Measurements from ENCODE around the gene SHD. TPM values are rescaled to one million over a fixed set of nuclear protein-coding genes. Genes with fewer than 3 reads are reported as not detected.
"Not testable (repeated sequence)": the region's sequence is repeated elsewhere in the genome, so short reads cannot be mapped to it uniquely, and the experiment has no call there.

Gene SHD
- total RNA-seq, 1 donor from 2014 or later: not detected

DNA sequence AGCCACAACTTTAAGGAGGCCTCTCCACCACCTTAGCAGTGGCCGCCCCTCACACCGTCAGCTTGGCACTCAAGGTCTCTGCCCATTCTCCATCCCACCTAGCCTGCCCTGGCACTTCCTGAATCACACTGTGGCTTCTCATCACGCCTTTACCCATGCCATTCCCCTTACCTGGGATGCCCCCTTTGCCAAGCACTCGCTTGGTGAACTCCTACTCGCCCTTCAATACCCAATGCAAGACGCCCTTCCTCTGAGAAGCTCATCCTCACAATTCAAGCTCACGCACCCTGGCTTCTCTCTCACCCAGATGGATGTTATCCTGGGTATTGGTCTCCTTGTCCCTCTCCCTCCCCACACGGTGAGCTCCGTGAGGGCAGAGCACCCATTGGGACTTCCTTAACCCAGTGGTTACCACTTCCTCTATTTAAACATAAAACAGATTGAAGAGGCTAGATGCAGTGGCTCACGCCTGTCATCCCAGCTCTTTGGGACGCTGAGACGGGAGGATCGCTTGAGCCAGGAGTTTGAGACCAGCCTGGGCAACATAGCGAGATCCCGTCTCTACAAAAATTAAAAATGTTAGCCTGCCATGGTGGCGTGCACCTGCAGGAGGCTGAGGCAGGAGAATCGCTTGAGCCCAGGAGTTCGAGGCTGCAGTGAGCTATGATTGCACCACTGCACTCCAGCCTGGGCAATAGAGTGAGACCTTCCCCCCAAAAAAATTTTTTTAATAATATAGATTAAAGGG lies 12.6 kb upstream of the SHD start:
- no peak for DNase-seq (ENCODE audit: extremely low read depth, low read depth, low spot score)

DNA sequence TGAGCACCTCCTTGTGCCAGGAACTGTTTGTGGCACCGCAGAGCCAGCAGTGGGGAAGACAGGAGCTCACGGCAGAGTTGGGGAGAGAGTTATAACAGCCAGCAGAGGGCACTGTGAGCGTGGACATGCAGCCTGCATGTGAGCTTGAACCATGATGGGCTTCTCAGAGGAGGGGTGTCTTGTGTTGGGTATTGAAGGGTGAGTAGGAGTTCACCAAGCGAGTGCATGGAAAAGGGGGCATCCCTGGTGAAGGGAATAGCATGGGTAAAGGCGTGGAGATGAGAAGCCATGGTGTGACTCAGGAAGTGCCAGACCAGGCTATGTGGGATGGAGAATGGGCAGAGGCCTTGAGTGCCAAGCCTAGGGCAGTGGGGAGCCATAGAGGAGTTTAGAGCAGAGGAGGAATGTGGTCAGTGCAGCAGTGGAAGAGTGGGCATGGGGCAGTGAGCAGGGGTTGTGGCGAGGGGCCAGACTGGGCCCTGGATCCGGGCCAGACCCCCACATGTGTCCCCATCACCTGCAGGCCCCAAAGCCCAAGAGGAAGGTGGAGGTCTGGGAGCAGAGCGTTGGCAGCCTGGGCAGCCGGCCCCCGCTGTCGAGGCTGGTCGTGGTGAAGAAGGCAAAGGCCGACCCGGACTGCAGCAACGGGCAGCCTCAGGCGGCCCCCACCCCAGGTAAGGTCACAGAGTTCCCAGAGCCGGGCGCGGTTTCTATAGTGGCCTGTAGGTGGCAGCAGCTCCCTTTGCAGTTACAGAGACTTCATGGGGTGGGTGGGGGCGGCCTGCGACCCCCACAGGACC lies 11.8 kb upstream of the SHD start:
- DNase-seq (ENCODE audit: extremely low read depth, low read depth, low spot score): no peak

GRCh38 chr19:4267901-4268815 lies 10.9 kb upstream of the SHD start:
- DNase-seq (ENCODE audit: extremely low read depth, low read depth, low spot score): no peak

GRCh38 chr19:4268816-4269430 lies 10.1 kb upstream of the SHD start:
- DNase-seq (ENCODE audit: extremely low read depth, low read depth, low spot score): no peak

DNA sequence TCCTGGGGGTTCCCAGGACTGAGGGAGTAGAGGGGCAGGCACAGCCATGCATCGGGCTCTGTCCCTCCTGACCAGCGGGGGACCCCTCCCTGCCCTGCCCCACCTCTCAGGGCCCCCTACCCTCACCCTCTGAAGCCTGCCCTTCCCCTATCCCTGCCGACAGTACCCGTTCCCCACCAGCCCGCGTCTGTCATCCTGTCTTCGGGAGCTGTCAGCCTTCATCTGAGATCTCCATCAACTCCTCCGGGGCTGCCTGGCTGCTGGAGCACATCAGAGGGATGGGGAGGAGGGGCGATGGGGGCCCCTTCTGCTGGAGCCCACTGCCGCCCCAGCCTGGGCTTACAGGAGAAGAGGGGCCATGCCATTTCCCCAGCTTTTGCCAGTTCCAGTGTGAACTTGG lies 6.2 kb upstream of the SHD start:
- no peak for DNase-seq (ENCODE audit: extremely low read depth, low read depth, low spot score)

GRCh38 chr19:4274321-4274686 lies 4.8 kb upstream of the SHD start:
- DNase-seq (ENCODE audit: extremely low read depth, low read depth, low spot score): not testable (repeated sequence)

DNA sequence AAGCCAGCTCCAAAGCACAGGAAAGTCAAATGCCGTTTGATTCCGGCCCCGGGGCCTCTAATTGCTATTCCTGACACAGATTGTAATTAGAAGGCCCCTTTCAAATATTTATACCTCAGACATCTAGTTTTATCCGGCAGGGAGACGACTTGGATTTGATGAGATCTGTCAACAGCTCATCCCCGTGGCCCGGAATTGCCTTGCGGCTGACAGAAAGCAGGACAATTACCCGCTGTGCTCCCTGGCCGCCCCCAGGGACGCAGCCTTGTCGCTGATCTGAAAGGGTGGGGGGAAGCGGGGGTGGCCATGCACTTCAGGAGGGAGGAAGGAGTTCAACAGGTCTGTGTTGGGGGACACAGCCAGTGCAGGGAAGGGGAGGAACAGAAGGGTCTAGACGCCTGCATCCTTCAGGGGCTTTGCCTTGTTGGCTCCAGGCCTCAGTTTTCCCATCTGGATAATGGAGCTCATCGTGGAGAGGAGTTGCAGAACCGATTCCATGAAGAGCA lies 1.8 kb upstream of the SHD start:
- no peak for DNase-seq (ENCODE audit: extremely low read depth, low read depth, low spot score)

- no peak for DNase-seq (ENCODE audit: extremely low read depth, low read depth, low spot score)
These were observed 1.1 kb upstream of the SHD start for GRCh38 chr19:4278010-4278409.

DNA sequence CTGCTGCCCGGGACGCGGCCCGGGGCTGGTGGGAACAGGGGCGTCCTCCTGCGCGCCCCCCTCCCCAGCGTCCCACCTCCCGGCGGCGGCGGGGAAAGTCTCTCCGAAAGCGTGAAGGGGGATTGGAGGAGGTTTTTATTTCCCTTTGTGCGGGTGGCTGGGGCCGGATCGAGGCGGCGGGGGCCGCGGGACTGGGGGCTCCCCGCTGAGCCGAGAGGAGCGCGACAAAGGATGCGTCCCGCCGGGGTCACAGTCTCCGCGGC lies 132 bp downstream of the SHD start:
- no peak for DNase-seq (ENCODE audit: extremely low read depth, low read depth, low spot score)

DNA sequence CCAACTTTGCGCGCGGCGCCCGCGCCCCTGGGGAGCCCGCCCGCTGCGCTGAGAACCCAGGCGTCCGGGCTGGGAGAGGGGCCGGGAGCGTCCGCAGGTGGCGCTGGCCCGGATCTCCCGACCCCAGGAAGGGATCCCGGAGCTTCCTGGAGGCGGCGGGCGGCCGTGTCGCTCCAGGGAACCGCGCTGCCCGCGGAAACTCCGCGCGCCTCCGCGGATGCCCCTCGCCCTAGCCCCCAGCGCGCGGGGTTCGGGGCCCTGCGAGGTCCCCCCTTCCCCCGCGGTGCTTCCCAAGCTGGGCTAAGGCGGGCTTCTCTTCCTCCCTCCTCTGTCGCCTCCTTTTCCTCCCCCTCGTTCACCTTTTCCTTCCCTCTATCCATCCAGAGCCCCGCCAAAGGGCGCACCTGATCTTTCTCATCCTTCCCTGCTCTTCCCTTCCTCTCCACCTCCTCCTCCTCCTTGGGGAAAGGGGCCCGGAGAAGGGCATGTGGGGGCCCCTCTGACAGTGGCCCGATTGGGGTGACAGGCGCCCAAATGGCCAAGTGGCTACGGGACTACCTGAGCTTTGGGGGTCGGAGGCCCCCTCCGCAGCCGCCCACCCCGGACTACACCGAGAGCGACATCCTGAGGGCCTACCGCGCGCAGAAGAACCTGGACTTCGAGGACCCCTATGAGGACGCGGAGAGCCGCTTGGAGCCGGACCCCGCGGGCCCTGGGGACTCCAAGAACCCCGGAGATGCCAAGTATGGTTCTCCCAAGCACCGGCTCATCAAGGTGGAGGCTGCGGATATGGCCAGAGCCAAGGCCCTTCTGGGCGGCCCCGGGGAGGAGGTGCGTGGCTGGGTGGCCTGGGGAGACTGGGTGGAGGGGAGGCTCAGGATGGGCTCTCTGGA lies 710 bp downstream of the SHD start:
- DNase-seq (ENCODE audit: extremely low read depth, low read depth, low spot score): no peak

DNA sequence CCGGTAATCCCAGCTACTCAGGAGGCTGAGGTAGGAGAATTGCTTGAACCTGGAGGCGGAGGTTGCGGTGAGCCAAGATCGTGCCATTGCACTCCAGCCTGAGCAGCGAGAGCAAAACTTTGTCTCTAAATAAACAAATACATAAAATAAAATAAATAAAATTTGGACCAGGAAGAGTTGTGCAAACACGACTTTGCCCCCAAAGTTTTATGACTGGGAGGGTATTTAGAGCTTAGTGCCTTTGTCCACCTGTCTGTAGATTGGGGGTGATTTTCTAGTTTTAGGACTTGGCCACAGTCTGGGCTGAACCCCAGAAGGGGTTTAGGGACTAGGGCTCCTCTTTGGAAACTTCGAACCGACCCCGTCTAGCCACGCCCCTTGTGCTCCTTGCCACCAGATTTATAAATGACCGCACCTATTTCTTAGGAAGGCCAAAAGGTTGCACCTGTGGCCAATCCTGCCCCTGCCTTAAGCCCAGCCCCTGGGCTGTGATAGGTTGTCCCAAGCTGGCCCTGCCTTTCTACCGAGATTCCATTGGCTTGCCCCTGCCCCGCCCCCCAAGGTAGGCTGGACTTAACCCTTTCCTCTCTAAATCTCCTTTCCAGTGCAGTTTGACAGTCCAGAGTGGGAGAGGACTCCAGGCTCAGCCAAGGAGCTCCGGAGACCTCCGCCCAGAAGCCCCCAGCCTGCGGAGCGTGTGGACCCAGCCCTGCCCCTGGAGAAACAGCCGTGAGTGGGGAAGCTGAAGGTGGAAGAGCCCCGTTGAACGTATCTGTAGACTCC lies 5.3 kb downstream of the SHD start:
- no peak for DNase-seq (ENCODE audit: extremely low read depth, low read depth, low spot score)

- no peak for DNase-seq (ENCODE audit: extremely low read depth, low read depth, low spot score)
These were observed 5.9 kb downstream of the SHD start for GRCh38 chr19:4284974-4285373.

DNA sequence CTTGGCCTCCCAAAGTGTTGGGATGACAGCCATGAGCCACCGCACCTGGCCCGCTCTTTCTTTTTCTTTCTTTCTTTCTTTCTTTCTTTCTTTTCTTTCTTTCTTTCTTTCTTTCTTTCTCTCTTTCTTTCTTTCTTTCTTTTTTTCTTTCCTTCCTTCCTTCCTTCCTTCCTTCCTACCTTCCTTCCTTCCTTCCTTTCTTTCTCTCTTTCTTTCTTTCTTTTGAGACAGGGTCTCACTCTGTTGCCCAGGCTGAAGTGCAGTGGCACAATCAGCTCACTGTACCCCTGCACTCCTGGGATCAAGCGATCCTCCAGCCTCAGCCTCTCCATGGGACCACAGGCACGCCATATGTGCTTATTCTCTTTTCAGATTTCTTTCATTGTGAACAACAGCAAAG lies 7.1 kb downstream of the SHD start:
- not testable (repeated sequence) for DNase-seq (ENCODE audit: extremely low read depth, low read depth, low spot score)

DNA sequence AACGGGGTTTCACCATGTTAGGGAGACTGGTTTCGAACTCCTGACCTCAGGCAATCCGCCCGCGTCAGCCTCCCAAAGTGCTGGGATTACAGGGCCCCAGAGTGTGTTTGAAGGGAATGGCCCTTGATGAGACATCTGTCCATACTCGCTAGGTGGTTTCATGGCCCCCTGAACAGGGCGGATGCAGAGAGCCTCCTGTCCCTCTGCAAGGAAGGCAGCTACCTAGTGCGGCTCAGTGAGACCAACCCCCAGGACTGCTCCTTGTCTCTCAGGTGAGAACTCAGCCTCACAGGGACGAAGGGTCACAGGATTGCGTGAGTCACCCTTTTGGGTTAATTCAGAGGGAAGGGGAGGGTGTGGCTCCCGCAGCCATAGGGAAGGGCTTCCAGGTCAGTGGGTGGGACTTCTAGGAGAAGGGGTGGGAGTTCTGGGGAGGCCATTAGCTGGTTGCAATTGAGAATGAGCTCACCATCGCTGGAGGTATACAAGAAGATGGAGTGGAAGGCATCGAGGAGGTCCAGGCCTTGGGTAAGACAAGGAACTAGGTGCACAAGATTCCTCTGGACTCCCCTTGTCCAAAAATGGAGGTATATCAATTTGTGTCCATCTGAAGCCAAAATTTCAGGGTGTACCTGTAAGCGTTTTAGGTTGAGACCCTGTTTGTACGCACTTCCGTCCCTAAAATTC lies 9.2 kb downstream of the SHD start:
- no peak for DNase-seq (ENCODE audit: extremely low read depth, low read depth, low spot score)

DNA sequence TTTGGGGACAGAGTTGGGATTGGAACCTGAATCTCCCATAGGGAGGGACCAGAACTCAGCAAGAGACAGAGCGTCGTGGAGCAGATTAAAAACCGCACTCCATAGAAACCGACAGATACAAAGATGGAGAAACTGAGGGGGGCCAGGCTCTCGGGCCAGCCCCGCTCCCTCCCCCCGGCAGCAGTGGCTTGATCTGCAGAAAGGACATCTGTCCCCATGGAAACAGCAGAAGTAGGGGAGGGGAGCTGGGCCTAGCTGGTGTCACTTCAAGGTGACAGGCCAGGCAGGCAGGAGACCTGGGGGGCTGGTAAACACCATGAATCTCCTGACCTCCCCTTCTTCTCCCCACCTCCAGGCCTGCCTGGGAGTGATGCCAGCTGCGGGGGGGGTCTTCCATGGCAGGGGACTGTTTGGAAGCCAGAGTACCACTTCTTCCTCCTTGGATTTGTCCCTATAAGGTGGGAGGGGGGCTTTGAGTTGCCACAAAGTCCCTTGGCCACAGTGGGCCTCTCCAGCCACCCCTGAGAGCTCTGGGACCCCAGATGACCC lies 12.2 kb downstream of the SHD start:
- DNase-seq (ENCODE audit: extremely low read depth, low read depth, low spot score): no peak

GRCh38 chr19:4292515-4292914 lies 13.4 kb downstream of the SHD start:
- no peak for DNase-seq (ENCODE audit: extremely low read depth, low read depth, low spot score)

GRCh38 chr19:4294389-4294788 lies 15.3 kb downstream of the SHD start:
- DNase-seq (ENCODE audit: extremely low read depth, low read depth, low spot score): no peak

All from glomerular endothelial cell (primary cell).